ENCODE measurements around the gene ENTPD5.
"Not testable (repeated sequence)": the region's sequence is repeated elsewhere in the genome, so short reads cannot be mapped to it uniquely, and the experiment has no call there.

Gene ENTPD5, protein sequence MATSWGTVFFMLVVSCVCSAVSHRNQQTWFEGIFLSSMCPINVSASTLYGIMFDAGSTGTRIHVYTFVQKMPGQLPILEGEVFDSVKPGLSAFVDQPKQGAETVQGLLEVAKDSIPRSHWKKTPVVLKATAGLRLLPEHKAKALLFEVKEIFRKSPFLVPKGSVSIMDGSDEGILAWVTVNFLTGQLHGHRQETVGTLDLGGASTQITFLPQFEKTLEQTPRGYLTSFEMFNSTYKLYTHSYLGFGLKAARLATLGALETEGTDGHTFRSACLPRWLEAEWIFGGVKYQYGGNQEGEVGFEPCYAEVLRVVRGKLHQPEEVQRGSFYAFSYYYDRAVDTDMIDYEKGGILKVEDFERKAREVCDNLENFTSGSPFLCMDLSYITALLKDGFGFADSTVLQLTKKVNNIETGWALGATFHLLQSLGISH

DNA sequence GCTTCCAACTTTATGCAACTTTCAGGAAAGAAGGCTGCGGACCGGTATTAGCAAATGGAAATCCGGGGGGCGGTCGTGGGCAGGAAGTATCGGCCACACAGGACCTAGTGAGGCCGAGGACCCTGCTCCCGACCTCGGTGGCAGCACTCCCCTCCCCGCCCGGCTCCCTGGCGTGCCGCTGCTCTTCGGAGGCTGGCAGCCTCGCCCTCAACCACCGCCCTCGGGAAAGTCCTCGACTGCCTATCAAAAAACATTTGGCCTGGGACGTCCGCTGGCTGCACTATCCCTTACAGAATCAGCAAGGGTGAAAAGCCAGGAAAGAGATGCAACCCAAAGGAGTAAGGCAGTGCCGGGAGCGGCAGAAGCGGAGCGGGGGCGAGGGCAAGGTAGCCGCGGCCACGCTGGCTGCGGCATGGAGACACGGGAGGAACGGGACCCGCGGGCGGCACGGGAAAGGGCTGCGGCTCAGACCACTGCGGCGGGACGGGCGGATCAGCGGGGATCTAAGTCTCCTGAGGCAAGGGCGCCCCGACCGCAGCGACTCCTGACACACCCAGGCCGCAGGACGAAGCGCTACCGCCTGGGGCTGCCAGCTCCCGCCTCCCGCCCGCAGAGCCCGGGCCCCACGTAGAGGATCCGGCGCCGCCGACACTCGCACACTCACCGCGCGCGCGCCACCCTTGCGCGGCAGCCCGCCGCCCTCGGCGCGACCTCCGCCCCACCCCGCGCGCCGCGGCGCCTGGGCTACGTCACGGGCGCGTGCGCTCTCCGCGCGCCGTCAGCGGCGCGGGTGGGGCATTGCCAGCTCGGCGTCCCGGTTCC is at the start of gene ENTPD5, which contains the start of gene BBOF1:
ENTPD5 (minus strand) TSS at position 703 of the 822 bp plus-strand sequence. CDS start 31,186 bp downstream, outside the sequence.
BBOF1 (plus strand) TSS at position 764 of the 822 bp plus-strand sequence. CDS start 130 bp downstream, outside the sequence.
- peak; percentile 77 for DNase-seq

DNA sequence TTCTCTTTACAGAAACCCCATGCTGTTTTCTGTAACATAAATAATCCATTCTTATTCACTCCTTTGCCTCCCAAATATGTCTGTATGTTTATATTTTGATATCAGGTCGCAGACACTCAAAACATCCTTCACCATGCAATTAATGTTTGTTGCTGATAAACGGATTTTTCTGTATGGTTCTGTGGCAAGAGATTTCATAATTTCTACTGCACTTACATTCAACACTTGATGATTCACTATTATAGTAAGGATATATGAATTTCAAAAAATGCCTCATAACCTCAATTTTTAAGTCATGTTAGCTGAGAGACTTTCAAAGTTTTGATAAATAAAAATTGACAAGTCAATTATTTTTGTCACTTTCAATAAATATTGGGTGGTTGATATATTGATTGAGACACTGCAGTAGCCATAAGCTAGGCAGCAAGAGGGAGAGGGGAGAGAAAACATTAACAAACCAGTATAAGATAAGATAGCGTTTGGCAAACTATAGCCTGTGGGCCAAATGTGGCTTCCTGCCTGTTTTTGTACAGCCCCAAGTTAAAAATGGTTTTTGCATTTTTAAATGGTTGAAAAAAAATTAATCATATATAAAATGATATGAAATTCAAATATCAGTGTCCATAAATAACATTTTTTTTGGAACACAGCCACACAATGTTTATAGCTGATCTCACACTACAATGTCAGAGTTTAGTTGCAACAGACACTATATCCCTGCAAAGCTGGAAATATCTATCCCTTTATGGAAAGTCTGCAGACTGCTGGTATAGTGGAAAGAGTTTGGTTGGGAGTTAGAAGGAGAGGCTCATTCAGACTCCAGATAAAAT is 46.9 kb upstream of the ENTPD5 start:
- no peak for DNase-seq

DNA sequence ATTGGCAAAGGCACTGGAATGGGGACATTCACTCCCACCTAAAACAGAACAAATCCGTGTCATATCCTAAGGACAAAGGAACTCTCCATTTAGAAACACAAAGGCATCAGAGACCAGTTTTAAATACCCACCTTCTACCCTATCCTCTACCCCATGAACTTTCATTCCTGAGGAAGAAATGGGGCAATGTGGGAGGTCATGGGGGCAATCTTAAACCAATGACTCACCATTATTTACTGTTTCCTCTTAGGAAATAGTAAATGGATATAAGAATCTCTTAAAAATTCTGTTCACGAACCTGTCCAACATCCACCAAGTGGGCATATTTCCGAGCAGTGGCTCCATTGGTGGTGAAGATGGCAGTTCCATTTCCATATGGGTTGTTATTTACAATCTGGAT is 45.8 kb upstream of the ENTPD5 start:
- DNase-seq, result no peak

DNA sequence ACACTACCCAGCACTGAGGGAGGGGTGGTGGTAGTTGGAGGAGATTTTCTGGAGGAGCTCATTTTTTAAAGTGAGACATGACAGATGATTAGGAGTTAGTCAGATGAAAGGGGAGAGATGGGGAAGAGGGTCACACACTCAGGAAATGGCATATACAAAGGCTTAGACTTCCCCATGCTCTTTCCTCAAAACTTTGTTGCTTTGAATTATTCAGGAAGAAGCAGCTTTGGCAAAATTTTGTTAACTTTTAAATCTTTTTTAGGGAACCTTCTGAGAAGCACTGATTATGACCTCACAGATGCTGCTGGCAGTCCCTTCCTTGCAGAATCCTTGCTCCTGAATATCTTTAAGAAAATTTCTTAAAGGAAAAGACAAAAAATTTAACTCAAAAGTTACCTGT is 45.3 kb upstream of the ENTPD5 start:
- DNase-seq, result no peak

DNA sequence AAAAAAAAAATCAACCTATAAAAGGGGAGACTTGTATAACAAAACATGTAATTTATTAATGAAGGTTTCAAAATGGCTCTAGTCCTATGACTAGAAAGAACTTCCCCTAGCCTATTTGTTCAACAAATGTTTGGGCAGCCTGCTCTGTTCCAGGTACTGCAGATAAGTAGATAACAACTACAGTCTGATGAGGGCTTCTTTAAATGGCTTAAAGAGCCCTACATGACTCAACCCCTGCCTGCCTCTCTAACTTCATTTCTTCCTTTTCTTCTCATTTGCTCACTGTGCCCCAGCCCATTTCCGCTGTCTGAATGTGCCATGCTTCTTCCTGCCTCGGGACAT is 43.7 kb upstream of the ENTPD5 start:
- no peak for DNase-seq

DNA sequence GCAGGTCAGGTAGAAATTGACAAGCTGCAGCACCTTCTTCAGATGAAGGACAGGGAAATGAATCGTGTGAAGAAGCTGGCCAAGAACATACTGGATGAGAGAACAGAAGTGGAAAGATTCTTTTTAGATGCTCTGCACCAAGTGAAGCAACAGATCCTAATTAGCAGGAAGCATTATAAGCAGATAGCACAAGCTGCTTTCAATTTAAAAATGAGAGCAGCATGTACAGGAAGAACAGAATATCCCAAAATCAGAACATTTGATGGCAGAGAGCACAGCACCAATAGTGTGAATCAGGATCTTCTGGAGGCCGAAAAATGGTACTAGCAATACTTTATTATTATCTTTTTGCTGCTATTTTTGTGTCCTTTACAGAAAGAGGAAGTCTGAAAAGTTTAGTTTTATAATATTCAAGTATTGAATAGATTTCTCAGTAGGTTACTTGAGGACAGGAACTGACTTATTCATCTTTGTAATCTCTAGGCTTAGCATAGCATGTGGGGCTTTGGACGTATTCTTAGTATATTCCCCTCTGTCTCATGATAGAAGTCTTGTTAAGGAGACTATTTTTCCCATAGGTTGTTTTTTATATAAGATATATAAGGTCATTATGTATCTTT is 30.9 kb upstream of the ENTPD5 start:
- DNase-seq, result no peak

DNA sequence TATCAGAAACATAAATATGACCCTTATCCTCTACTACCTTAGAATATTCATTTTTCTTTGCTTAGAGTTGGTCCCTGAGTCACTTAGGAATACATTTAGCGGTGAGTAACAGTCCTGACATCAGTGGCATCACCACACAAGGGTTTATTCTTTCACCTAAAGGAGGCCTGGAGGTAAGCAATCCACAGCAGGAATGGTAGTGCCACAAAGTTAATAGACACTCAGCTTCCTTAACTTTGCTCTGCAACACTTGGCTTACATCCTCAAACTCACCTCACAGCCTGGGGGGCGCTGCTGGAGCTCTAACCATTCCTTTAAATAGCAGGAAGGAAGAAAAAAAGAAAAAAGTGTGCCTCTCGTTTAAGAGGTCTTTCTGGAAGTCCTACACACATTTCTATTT is 29.2 kb upstream of the ENTPD5 start:
- no peak for DNase-seq

DNA sequence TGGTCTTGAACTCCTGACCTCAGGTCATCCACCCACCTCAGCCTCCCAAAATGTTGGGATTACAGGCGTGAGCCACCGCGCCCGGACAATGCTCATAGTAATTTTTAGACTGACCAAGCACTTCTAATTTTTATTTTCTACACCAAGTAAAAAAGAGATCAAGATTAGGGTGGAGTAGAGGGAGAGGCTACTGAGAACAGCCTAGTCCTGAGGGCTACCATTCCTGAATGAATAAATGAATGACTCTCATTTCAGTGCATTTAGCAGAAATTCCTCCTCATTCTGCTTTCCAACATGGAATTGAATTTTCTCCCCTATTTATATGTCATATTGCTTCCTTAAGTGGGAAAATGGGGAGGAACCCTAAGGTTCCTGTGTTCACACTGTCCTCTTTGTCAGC is 26.4 kb upstream of the ENTPD5 start:
- DNase-seq, result no peak

DNA sequence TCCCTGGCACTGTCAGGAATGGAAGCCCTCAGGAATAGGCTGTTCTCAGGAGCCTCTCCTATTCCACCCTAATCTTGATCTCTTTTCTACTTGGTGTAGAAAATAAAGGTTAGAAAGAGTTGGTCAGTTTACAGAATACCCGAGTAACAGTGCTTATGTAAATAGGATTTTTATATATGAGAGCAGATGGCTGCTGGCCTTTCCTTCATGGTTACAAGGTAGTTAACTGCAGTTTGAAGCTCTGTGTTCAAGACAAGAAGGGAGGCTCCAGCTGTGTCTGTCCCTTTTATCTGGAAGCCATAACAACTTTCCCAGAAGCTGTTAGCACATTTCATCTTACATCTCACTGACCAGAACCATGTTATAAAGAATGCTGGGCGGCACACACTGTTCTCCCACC is 23.2 kb upstream of the ENTPD5 start:
- no peak for DNase-seq

DNA sequence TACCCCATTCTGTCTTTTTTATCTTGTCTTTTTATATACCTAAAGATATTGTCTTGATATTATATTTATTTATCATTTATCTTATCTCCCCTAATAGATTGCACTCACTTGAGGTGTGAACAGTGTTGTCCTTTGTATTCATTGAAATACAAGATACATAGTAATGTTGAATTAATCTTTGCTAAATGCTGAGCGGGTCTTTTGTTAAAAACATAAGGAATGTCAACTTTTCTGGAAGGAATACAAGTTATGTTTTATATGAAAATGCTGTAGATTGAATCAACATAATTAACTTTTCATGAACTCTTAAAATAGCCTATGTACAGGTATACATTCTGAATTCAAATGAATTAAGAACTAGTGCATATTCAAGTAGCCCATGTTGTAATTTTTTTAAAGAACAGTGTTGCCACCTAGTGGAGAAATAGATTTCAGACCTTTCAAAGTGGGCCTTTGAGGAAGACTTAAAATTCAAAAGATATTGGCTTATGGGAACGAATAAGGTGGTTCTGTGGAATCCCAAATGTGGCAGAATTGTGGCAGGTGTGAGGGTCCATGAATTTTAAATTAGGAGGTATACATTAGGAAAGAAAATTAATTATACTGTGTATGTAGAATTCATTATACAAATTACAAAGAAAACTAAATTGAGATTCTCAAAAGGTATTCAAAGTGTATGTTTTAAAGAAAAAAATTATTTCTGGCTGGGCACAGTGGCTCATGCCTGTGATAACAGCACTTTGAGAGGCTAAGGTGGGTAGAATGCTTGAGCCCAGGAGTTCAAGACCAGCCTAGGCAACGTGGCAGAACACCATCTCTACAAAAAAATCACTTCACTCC is 19.2 kb upstream of the ENTPD5 start:
- peak; percentile 19 for DNase-seq

DNA sequence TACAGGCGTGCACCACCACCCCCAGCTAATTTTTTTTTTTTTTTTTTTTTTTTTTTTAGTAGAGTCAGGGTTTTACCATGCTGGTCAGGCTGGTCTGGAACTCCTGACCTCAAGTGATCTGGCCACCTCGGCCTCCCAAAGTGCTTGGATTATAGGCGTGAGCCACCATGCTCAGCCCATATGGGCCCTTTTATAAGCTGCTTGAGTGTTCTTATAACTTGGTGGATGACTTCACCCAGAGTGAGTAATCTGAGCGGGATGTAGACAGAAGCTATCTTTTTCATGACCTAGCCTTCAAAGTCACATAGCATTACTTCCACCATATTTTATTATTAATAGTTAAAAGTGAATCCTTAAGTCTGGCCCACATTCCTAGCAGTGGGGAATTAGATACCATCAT is 16.5 kb upstream of the ENTPD5 start:
- no peak for DNase-seq

DNA sequence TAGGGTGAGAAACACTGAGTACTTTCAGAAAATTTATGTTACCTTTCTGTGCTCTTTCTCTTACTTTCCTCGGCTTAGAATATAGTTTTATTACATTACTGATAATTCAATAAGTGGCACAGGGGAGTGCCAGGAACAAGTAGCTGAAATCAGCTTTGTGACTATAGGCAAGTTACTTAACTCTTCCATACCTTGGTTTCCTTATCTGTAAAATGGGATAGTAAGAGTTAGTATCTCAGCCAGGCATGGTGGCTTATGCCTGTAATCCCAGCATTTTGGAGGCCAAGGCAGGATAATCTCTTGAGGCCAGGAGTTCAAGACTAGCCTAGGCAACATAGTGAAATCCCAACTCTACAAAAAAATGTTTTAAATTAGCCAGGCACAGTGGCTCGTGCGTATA is 15.5 kb upstream of the ENTPD5 start:
- DNase-seq, result no peak

DNA sequence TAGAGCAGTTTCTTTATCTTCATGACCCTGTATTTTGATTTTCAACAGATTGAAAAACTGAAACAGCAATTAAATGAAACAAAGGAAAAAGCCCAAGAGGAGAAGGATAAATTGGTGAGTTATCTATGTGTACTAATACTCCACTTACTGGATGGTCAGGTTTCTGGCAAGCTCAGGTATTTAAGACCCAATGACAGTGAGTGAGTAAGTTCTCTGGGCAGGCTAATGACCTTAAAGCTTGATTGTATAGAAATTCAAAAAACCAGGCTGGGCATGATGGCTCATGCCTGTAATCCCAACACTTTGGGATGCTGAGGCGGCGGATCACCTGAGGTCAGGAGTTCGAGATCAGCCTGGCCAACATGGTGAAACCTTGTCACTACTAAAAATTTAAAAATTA is 10.0 kb upstream of the ENTPD5 start:
- no peak for DNase-seq

DNA sequence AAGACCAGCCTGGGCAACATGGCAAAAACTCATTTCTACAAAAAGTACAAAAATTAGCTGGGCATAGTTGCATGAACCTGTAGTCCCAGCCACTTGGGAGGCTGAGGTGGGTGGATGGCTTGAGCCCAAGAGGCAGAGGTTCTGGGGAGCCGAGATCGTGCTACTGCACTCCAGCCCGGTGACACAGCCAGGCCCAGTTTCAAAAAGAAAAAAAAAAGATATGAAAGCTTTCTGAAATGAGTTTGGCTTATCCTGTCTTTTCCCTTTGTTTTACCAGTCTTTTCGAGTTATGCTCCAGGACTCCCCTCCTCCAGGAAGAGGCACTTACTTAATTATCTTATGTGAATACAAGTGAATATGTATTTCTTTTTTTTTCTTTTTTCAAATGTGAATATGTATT is 3.3 kb upstream of the ENTPD5 start:
- DNase-seq, result no peak

DNA sequence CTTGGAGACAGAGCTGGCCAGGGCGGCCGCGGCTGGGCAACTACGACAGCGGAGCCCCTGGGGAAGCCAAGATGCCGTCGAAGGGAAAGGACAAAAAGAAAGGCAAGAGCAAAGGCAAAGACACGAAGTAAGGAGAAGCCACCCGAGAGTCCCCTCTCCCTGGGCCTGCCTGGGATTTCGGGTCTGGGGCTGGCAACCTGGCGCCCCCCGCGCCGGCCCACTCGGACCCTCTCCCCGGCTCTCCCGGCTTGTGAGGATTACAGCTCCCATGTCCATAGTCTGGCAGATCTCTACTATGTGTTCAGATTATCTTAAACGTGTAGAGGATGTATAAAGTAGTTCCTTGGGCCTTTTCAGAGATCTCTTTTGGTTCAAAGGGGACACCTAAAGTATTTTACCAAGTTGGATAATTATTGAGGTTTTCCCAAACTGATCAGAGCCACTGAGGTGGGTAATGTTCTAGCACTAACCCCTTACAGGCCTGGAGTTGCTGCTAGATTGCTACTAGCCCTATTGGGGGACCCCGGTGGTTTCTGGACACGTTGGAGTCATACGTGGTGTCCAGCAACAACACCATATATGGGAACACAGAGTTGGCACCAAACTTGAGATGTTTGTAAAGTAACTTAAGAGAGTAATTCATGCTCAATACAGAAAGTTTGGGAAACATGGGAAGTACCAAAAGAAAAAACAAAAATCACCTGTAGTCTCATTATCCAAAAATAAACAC is 485 bp upstream of the ENTPD5 start:
- DNase-seq, result no peak

DNA sequence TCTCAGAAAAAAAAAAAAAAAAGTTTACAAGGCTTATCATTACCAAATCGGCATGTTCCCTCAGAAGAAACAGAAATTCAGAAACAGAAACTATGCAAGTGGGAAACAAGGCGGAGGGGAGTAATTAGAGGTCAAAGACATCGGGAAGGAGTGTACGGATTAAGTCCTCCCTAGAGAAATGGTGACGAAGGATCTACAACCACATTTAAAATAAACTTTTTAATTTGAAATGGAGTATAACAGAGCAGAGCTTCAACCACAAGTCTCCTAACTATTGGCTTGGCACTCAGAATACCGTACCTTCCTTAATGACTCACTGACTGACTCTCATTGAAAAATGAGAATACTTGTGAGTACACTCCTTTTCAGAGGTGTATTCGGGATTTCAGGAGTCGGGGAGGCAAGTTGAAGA is 908 bp downstream of the ENTPD5 start:
- no peak for DNase-seq

DNA sequence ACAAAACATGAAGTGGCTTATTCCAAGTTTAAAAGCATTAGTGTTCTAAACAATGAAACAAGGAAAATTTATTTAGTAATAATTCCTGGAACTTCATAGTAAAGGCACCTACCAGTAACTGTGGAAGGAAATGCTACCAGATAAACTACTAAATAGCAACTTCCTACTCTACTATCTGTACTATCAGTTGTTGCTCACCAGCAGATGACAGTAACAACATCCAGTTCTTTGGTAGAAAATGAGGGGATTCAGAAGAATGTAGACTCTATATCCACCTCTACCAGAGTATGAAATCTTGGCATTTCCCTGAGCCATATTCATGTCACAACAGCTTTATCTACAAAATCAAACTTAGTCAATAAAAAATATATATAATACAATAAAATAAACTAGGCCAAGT is 3.1 kb downstream of the ENTPD5 start:
- DNase-seq, result no peak

DNA sequence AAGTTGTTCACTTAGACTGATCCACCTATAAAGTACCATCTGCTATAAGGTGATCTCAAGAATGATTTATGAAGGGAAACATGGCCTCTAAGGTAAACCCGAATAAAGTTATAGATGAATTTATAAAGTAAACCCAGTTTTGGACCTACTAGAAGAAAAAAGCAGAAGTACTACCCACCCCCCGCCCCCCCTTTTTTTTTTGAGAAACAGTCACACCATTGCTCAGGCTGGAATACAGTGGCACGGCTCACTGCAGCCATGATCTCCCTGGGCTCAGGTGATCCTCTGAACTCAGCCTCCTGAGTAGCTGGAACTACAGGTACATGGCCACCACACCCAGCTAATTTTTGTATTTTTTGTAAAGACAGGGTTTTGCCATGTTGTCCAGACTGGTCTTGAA is 3.9 kb downstream of the ENTPD5 start:
- no peak for DNase-seq

DNA sequence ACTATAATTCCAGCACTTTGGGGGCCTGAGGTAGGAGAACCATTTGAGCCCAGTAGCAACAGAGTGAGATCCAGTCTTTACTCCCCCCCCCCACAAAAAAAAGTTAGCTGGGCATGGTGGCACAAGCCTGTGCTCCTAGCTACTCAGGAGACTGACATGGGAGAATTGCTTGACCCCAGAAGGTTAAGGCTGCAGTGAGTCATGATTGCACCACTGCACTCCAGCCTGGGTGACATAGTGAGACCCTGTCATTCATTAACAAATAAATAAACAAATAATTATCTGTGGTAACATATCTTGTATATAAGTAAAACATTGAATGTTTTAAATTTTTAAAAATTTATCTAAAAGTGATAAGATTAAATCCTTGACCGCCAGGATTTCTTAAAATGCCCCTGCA is 4.8 kb downstream of the ENTPD5 start:
- DNase-seq, result no peak

DNA sequence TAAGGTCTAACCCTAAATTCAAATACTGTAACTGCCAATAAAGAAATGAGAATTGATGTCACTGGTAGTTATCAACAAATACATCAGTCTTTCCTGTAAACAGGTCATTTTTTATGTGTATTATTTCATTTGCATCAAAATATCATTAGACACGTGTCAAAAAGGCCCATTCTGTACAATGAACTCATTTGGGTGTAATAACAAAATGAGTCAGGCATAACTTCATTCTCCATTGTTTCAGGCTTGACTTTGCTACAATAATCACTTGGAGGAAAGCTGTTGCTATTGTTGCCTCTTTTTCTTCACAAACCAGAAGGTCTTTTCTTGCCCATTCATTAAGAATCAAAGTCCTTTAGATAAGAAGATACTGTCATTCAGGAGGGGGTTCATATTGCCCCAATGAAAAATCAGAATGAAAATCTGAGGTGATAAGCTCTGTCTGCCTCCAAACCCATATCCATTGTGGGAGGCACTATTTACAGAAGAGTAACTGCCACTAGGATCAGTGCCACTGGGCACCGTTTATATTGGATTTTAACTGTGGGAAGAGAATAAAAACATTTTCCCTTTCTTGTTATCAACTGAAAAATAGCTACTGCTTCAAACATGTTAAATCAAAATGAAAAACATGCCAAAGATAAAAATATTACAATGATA is 10.1 kb downstream of the ENTPD5 start:
- no peak for DNase-seq

DNA sequence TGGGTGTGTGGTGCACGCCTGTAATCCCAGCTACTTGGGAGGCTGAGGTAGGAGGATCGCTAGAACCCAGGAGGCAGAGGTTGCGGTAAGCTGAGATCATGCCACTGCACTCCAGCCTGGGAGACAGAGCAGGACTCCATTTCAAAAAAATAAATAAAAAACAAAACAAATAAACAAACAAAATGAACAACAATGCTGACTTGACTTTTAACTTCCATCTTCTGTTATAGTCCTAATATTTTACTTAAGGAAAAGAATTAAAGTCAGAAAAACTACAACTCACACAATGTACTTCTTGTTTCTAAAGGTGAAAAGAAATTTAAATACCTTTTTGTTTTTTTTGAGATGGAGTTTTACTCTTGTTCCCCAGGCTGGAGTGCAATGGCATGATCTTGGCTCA is 13.4 kb downstream of the ENTPD5 start:
- not testable (repeated sequence) for DNase-seq

Measured in NCI-H146 (cell line).